COR-L47 (cell line): ENCODE data around the gene ACIN1.
"Not testable (repeated sequence)": the region's sequence is repeated elsewhere in the genome, so short reads cannot be mapped to it uniquely, and the experiment has no call there.

Experiments
- DNase-seq: peaks from one replicate; lab custom pipeline; 2025; lab: John Stamatoyannopoulos, UW

ACIN1 gene

DNA sequence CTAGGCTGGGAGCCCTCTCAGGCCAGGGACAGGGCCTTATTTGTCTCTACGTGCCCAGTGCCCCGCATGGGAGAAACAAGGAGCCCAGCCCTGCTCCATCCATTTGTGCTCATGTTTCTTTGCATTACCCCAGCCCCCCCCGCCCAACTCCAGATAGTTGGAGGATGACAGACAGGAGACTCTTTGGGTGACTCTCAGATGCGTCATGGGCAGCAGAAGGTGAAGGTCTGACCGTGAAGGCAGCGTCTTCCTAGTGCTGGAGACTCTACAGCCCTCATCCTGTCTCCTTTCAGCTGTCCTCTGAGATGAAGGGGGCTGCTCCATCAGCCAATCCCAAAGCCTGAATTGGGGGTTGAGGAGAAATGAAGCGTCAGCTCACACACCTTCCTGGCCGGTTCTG, 53.2 kb downstream of the ACIN1 start:
- no peak for DNase-seq

DNA sequence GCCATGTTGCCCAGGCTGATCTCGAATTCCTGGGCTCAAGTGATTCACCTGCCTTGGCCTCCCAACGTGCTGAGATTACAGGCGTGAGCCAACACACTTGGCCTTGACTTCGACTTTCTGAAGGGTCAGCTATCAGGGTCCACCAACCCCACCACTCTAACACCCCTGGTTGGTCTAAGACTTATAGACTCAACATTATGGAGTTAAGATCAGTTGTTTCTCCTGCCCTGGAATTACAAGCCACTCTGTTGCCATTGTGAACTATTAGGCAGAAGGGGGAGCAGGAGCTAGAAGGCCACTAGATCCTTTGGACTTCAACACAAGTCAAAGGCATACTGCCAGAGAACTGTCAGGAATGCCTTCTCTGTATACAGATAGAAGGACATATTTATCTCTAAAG, 54.8 kb downstream of the ACIN1 start:
- DNase-seq, result no peak

DNA sequence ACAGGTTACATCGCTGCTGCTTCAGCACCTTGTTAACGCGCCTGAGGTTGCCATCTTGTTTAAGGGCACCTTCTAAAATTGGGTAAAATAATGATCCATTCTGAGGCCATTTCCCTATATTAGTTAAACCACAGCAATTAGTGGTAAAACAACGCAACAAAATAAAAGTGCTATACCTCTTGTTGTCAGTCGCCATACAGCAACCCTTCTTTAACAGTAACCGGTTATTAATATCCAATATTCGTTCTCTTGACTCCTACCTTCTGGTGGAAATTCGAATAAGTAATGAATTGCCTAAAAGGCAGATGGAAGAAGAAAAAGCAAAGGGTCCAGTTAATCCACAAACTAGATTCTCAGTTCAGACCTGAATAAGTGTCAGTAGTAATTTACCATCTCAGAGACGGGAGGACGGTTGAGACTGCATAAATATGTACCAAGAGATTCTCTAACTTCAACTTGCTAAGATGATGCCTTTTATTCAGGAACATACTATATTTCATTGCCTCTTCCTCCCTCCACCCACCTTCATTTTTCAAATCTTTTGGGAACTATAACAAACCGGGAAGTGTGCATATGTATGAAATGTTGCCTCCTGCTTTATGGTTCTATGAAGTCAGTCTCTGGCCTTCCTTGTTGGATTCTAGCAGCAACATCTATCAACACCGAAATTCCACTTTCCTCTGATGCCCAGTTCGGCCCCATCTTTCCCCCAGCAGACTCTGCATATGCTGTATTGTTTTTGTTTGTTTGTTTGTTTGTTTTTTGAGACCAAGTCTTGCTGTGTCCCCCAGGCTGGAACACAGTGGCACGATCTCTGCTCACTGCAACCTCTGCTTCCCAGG, 59.4 kb downstream of the ACIN1 start:
- no peak for DNase-seq

DNA sequence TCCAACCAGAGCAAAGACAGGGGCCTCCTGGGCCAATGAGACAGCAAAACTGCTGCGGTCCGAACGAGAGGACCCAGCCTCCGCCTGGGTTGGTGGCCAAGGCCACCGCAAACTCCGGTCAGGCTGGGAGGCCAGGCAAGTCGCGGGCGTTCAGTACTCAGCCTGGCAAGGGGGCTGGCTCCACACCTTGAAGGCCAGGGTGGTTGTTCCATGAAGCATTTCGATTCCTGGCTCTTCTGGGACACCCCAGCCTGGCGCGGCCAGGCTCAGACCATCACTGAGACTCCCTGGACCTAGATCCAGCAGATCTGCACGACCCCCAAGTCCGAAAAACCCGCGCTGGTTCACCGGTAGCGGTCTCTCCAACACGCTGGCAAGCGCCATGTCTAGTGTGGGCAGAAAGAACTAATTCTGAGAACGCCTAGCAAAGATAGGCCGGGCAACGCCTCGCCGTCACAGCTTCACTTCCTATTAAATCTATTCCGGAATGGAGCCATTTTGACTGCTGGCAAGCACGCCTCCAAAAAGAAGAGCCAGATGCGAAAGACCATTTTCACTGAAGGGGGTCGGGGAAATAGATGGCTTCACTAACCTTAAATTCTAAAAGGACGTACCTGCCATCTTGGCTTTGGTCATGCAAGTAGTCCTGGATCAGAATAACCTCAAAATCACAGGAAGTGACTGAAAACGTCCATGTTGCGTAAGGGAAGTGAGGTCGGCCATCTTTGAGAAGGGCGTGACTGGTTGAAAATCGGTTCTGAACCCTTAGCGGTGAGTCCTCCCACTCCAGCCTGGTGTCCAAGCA, 60.2 kb downstream of the ACIN1 start, which contains the start of gene PSMB5:
TSS of gene PSMB5 (minus strand) at position 403 of the 805 bp plus-strand sequence. CDS start at position 384, 19 bp downstream.
- no peak for DNase-seq

DNA sequence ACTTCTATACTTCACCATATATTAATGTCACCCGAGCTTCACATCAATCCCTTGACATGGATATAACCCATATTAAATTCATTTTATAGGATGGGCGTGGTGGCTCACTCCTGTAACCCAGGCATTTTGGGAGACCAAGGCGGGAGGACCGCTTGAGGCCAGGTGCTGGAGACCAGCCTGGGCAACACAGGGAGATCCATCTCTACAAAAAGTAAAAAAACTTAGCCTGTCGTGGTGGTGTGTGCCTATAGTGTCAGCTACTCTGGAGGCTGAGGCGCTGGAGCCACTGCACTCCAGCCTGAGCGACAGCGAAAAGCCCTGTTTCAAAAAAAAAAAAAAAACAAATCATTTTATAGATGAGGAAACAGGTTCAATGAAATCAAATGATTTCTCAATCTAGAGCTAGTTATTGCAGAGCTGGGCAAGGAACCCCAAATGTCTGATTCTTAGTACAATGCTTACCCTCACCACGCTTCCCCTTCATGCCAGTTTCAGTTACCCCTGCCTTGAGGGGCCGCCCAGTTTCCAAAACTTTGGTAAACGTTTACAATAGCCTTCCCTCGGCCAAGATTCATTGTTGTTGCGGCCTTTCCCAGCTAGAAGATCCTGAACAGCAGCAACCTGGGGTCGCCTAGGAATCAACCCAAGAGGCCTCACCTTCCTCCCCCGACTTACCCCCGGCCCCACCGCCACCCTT, 61.0 kb downstream of the ACIN1 start:
- no peak for DNase-seq

DNA sequence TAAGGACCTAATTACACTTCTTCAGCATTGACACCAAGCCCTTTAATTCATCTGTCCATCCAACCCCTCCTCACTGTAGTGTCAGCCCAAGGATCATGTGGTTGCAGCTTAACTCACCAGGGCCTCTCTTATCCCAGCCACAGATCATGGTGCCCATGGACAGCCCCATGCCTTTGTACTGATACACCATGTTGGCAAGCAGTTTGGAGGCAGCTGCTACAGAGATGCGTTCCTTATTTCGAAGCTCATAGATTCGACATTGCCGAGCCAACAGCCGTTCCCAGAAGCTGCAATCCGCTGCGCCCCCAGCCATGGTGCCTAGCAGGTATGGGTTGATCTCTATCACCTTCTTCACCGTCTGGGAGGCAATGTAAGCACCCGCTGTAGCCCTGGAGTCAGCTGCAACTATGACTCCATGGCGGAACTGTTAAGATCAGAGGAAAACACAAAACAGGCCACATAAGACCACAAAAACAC, 61.6 kb downstream of the ACIN1 start:
- DNase-seq, result no peak

DNA sequence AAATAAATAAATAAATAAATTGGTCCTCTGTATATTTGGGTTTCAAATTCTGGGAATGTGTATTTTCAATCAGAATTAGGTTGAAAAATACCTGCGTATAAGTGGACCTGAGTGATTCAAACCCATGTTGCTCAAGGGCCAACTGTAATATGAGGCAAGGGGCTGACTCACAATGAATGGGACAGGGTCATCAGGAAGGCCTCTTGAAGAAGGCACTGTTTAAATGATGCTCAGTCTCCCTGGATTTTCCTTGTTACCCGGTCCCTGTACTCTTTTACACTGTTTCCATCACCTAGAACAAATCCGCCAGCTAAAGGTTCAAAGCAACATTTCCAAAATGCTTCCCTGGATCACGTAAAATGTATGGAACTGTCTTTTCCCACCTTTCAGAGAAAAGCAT, 64.0 kb downstream of the ACIN1 start:
- no peak for DNase-seq

DNA sequence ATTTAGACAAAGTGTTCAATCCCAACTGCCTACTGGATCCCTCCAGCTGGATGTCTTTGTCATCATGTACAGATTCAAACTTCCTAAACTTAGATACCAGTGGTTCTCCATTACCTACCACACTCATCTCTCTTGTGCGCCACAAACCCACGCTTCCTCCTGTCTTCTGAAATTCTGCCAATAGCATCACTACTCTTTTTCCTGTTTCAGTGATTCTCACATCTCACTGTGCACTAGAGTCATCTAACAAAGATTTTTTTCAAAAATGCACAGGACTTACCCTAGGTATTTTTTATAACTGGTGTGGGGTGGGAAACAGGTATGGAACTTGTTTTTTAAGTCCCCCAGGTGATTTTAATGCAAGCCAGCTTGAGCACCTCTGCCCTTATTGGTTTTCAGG, 66.1 kb downstream of the ACIN1 start:
- no peak for DNase-seq

DNA sequence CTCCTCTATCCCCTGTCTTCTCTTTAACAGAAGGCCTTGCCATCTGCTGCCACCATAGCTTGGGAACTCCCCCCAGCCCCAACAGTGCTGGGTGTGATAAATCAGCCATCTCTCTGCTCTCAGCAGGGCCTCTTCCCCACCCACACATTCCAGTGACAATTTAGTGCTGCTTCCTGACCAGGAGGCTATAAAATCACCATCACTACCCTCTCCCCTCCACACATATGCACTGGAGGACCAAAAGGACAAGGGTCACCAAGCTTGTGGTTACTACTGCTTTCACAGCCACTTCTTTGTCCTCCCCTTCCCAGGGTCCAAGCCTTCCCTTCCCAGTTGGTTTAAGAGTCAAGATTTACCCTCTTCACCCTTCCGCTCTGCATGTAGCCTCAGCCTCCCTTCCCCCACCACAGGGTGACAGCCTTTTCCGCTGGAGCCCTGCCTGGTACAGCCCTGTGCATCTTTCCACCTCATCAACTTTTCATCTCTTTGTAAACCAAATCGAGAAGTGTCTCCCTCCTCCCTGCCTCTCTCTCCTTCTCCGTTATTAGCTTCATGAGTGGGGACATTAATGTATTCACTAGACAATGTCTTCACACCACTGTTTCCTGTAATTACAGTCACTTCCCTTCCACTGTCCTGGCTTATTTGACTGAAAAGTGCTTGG, 69.7 kb downstream of the ACIN1 start:
- DNase-seq, result no peak

DNA sequence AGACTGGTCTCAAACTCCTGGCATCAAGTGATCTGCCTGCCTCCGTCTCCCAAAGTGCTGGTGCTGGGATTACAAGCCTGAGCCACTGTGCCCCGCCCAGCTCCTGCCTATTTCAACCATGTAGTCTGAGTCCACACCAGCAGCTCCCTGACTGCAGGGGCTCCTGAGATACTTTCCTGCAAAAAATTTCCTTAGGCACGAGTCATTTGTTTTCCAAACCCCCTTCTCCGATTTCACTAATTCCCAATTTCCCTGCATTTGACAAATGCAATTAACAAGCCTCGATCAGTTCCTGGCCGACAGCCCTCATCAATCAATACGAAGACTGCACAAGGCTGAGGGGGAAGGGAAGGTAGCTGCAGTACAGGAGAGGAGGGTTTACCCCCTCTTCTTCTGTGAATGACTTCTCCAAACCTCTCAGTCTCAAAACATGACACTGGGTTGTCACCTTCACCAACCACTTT, 70.3 kb downstream of the ACIN1 start:
- DNase-seq, result no peak

DNA sequence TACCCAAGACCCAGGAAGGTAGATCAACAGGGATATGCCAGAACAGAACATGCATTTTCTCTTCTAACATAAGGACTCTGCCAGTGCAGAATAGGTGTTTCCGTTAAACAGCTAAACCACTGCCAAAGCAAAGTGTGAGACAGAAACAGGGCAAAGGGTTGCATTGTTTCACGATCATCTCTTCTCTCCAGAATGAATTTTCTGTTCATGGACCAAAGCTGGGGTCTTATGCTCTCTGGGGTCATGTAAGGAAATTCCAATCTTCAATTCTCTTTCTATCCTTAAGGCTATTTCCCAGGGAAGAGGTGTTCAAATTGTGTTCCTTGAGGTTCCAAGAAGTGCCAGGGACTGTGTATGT, 71.2 kb downstream of the ACIN1 start:
- no peak for DNase-seq

DNA sequence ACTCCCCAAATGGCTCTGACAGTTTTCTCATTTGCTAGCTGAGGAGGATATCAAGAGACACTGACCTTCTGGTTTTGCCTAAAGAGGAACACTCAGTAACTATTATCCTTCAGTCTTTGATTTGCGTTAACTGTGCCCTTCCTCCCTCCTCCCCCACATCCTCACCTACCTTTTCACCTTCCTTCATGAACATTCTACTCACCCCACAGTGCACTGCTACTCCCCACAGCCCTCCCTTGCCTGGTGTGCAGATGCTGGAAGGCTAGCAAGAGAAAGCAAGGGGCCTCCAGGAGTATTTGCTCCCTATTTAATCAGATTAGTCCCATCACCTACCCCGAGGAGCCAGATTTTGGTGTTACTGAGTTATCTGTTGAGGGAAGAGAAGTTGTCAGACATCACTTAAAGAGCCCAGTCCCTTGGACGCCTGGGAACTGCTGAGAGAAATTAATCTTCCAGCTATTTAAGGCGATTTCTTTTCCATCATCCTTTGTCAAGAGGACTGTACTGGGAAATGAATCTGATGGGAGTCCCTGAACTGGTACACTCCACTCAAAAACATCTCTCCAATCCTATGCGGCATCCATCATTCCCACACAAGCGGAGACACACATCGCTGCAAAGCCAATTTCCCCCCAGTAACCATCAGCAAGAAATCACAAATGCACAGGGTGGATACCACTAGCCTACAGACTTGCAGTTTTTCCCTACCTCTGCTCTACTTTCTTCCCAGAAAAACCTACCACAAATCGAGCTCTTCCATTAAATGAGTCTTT, 71.7 kb downstream of the ACIN1 start:
- DNase-seq, result no peak

DNA sequence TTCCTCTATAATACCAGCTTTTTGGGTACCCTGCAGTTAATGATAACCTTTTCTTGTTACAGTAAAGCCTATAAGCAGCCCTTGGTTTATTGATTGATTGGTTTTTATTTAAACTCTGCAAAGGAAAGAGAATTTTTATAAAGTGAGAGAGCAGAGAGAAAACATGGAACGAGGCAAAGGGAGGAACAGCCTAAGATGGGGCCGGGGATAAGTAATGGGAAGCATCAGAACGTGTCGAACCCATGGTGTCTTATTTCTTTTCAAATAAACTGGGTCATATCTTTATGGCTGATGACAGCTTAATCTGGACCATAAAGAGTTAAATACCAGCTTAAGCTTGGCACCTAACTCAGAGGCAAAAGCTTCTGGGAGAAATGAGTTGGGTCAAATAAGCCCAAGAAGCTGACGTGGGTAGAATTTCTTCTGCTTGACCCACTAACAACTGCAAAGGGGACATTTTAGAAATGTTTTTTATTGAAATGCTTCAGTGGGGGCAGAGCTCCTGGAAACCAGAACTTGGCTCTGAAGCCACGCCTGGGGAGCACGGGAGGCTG, 73.0 kb downstream of the ACIN1 start:
- no peak for DNase-seq

DNA sequence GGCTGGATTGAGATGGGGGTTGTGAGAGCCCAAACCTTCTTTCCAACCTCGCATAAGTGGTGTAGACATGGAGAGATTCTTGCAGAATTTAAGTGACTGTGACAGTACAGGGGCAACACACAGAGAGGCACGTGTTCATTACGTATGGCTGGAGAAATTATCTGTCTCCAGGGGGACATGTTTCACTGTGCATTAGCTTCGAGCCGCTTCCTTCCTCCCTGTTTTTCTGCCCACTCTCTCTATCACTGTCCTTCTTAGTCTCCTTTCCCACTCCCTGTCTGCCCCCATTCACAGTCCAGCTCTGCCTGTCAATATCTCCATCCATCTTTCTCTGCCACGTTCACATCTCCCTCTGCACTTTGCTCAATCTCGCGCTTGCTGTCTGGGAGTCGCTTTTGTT, 73.5 kb downstream of the ACIN1 start:
- DNase-seq, result no peak

DNA sequence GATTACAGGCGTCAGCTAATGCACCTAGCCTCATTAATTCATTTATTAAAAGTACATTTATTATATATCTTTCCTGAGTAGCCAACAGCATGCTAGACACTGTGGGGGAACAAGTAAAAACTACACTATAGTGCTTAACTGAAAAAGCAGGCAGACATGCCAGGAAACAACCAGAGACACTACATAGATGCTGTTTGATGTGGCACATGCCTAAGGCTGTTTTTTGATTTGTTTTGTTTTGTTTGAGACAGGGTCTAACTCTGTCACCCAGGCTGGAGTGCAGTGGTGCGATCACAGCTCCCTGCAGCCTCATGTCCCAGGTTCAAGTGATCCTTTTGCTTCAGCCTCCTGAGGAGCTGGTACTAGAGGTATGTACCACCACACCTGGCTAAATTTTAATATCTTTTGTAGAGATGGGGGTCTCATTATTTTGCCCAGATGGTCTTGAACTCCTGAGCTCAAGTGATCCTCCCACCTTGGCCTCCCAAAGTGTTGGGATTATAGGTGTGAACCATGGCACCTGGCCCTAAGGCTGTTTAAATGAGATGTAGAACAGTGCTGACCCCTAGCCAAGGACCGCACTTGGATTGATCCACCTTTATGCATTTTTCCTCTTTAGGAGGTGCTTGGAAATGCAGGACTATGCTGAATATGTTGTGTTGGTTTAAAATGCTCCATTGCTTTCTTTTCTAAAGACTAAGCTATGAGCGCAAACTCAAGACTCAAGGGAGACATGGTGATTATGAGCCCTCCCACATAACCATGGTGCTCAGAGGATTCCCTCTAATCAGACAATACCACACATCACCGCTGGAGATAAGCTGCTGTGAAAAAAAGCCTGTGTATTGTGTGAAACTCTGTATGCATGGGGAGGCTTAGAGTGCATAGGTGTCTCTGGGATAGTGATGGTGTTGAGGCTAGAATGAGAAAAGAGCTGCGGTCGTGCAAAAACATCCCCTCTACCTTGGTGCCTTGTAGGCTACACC, 74.5 kb downstream of the ACIN1 start:
- DNase-seq, result no peak

DNA sequence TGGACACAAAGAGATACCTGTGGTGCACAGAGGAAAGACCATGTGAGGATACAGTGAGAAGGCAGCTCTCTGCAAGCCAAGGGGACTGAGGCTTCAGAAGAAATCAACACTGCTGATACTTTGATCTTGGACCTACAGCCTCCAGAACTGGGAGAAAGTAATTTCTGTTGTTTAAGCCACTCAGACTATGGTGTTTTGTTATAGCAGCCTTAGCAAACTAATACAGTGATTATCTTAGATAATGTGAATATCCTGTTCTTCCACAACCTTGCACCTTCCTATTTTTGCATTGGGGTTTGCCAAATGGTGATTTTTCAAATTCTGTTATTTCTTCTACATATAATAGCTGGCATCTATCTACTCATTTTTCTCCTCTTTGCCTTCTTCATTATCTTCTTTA, 76.8 kb downstream of the ACIN1 start:
- no peak for DNase-seq

DNA sequence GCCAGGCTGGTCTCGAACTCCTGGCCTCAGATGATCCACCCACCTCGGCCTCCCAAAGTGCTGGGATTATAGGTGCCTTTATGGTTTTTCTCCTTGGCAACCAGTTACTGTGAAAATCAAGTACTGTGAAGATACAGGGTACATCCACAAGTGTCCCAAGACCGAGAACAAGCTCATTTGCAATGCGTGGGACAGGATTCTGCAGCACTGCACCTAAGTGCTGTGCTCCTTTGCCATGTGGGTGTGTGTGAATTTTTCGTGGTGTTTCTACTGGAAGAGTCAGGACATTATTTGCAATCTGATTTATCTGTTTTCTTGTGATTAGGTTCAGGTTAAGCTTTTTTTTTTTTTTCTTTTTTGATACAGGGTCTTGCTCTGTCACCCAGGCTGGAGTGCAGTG, 77.8 kb downstream of the ACIN1 start:
- DNase-seq, result no peak

DNA sequence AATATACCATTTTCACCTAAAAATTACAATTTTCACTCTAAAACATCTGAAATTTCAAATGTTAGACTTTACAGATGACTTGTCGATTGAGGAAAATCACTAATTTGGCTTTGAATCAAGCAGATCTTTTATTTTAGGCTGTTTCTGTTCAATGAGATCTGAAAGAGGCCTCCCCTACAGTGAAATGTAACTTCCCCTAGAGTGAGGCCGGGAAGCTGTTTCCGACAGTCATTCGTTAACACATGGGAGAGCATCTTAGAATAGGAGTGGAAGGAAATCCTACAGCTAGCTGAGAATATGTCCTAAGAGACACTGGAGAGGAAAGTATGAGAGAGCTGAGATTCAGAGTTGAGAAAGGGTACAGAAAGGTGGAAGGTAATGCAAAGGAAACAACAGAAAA, 79.3 kb downstream of the ACIN1 start:
- no peak for DNase-seq

DNA sequence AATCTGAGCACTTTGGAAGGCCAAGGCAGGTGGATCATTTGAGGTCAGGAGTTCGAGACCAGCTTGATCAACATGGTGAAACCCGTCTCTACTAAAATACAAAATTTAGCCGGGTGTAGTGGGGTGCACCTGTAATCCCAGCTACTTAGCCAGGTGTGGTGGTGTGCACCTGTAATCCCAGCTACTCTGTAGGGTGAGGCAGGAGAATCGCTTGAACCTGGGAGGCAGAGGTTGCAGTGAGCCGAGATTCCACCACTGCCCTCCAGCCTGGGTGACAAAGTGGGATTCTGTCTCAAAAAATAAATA, 81.2 kb downstream of the ACIN1 start:
- not testable (repeated sequence) for DNase-seq
